Parathyroid adenoma (tissue), 2 donors: ENCODE data around the gene MYCL.

Experiments
- H2AFZ ChIP-seq: fragments of 300-600 bp; sonication (generic); one replicate; pipeline ENCODE4 v1.7.0; 2017; ENCODE audit warnings: antibody characterized with exemption, mild to moderate bottlenecking
- H3K27ac ChIP-seq: fragments of 300-600 bp; sonication (generic); one replicate; pipeline ENCODE4 v1.7.0; 2017
- H3K27me3 ChIP-seq: fragments of 300-600 bp; sonication (generic); one replicate; pipeline ENCODE4 v1.7.0; 2017; ENCODE audit warnings: low read length; ENCODE audit not compliant: control insufficient read depth, insufficient read depth
- H3K36me3 ChIP-seq: fragments of 300-600 bp; sonication (generic); one replicate; pipeline ENCODE4 v1.7.0; 2017; ENCODE audit warnings: low read length; ENCODE audit not compliant: control insufficient read depth, insufficient read depth
- H3K4me1 ChIP-seq: fragments of 300-600 bp; sonication (generic); one replicate; pipeline ENCODE4 v1.7.0; 2017; ENCODE audit warnings: control low read depth
- H3K4me2 ChIP-seq: fragments of 300-600 bp; sonication (generic); one replicate; pipeline ENCODE4 v1.7.0; 2017; ENCODE audit warnings: low read length
- H3K4me3 ChIP-seq: fragments of 300-600 bp; sonication (generic); one replicate; pipeline ENCODE4 v1.7.0; 2017; ENCODE audit warnings: low read depth, low read length
- H3K79me2 ChIP-seq: fragments of 300-600 bp; sonication (generic); one replicate; pipeline ENCODE4 v1.7.0; 2017; ENCODE audit warnings: control low read depth
- H3K9ac ChIP-seq: fragments of 300-600 bp; sonication (generic); one replicate; pipeline ENCODE4 v1.7.0; 2017; ENCODE audit warnings: mild to moderate bottlenecking
- H3K9me3 ChIP-seq: fragments of 300-600 bp; sonication (generic); one replicate; pipeline ENCODE4 v1.7.0; 2017; ENCODE audit warnings: low read length; ENCODE audit not compliant: control insufficient read depth
- TF ChIP-seq, protein P1 (sequence below): fragments of 300-600 bp; sonication (generic); IDR thresholded peaks from one replicate; pipeline ENCODE4 v1.7.0; 2017; ENCODE audit warnings: antibody characterized with exemption, mild to moderate bottlenecking
- donor health status: primary hyperparathyroidism.

MYCL gene

DNA sequence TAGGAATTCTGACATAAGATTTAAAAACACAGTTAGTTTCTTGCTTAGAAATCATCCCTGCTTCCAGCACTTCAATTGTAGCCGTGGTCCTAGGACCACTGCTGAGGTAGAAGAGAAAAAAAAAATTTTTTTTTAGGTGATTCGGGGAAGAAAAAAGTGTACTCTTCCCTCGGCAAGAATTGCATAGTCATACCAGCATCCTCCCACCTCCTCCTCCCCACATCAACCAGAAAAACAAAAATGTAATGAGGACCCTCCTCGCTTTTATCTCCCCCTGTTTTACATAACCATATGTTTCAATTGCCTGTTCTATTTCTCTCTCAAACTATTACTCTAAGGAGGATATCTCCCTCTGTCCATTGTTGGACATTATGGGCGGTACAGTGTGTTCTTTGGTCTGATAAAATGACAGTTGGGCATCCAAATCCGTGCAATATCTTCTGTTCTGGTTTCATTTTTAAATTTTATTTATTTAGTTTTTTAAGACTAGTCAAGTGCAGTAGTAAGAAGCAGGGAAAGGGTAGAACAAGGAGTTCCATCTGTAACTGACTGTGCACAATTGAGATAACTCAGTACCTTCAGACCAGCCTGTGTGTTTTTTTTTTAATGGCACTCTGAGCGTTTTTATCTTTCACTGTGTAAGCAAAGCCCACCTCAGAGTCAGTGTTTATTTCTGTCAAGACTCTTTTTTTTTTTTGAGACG is 42.8 kb upstream of the MYCL start:
- Histone ChIP-seq H3K27ac (no peak overlapping the region), H3K36me3 (no peaks in the 10 kb centered on the region), H3K4me3 (no peak overlapping the region), H3K79me2 (no peaks in the 10 kb centered on the region), H3K4me2 (no peak overlapping the region), H3K27me3 (no peaks in the 10 kb centered on the region), H3K9me3 (no peaks in the 10 kb centered on the region), H3K4me1 (no peaks in the 10 kb centered on the region), H3K9ac (no peak overlapping the region), H2AFZ (no peak overlapping the region)
- TF ChIP-seq, protein P1, sequence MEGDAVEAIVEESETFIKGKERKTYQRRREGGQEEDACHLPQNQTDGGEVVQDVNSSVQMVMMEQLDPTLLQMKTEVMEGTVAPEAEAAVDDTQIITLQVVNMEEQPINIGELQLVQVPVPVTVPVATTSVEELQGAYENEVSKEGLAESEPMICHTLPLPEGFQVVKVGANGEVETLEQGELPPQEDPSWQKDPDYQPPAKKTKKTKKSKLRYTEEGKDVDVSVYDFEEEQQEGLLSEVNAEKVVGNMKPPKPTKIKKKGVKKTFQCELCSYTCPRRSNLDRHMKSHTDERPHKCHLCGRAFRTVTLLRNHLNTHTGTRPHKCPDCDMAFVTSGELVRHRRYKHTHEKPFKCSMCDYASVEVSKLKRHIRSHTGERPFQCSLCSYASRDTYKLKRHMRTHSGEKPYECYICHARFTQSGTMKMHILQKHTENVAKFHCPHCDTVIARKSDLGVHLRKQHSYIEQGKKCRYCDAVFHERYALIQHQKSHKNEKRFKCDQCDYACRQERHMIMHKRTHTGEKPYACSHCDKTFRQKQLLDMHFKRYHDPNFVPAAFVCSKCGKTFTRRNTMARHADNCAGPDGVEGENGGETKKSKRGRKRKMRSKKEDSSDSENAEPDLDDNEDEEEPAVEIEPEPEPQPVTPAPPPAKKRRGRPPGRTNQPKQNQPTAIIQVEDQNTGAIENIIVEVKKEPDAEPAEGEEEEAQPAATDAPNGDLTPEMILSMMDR, result no peak

DNA sequence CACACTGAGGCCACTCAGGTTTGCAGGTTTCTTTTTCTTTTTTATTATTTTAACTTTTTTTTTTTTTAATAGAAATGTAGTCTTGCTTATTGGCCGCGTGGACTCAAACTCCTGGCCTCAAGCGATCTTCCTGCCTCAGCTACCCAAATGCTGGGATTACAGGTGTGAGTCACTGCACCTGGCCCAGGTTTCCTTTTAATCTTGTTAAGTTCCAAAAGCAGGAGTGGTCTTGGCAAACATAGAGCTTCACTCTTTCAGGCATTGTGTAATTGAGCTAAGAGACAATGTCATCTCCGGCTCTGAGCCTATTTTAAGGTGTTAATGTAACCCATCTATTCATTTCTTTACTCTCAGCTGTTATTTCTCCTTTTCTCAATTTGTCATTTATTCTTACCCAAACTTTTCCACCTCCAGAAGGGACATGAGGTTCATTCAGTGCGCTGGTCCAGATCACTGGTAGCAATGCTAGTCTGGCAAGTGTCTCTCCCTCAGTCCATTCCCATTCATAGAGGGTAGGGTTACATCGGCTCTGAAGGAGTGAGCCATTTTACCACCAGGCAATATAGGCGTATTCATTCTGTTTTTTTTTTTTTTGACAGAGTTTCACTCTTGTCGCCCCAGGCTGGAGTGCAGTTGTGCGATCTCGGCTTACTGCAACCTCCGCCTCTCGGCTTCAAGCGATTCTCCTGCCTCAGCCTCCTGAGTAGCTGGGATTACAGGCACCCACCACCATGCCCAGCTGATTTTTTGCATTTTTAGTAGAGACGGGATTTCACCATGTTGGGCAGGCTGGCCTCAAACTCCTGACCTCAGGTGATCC is 42.0 kb upstream of the MYCL start:
- TF ChIP-seq, protein P1, result no peak
- Histone ChIP-seq H3K9me3 (no peaks in the 10 kb centered on the region), H3K36me3 (no peaks in the 10 kb centered on the region), H3K79me2 (no peaks in the 10 kb centered on the region), H3K27me3 (no peaks in the 10 kb centered on the region), H3K9ac (no peak overlapping the region), H2AFZ (no peak overlapping the region), H3K27ac (no peak overlapping the region), H3K4me1 (no peaks in the 10 kb centered on the region), H3K4me3 (no peak overlapping the region), H3K4me2 (no peak overlapping the region)

DNA sequence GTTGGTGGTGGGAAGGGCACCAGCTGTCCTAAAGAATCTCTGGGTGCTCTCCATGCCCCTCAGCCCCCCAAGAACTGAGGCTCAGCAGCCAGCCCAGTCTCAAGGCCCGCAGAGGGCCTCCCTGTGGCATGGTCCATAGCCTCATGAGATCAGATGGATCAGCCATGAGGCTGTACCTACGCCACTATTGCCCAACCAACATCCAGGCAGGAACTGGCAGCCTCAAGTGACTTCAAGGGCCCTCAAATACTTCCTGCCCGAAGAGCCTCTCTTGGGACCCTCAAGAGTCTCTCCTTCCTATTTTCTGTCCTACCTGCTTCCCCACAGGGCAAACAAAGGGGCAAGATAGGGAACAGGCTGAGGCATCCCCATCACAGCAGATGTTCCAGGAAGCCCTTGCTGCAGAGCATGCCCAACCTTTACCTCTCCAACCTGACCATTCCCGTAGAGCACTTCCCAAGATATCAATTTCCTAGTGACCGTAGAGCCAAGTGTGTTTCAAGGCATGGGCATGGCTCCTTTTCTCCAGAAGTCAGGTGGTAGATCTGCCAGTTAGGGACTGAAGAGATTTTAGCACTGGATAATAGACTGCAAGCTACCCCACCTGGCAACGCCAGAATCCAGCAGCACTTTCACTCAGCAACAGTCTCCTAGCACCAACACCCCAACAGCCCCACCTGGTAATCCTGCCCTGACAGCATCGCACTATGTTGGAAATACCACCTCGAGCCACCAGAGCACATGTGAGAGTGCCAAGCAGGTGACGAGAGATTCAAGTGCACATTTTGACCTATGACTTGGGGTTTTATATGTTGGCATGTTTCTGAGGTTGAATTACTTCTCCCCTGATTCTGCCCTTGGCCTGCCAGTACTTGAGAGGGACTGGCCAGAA is 39.5 kb upstream of the MYCL start:
- Histone ChIP-seq H3K36me3 (no peaks in the 10 kb centered on the region), H2AFZ (no peak overlapping the region), H3K9me3 (no peaks in the 10 kb centered on the region), H3K27ac (no peak overlapping the region), H3K4me3 (no peak overlapping the region), H3K4me2 (no peak overlapping the region), H3K9ac (no peak overlapping the region), H3K4me1 (no peaks in the 10 kb centered on the region), H3K27me3 (no peaks in the 10 kb centered on the region), H3K79me2 (no peaks in the 10 kb centered on the region)
- TF ChIP-seq, protein P1, result no peak

DNA sequence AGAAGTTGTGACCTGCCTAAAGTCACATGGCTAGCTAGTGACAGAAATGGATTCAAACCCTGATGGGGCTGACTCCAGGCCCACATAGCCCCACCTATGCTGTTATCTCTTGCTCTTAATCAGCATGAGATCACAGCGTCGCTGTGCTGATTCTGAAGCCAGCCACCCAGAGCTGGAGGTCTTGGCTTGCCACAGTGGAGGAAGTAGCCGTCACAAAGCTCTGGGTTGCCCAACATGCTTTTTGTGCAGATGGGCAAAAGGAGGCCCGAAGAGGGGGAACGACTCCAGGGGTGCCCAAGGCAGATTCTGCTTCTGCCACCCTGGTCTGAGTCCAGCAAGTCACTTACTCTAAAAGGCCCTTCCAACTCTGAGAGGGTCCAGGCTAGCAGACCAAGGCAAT is 38.5 kb upstream of the MYCL start:
- H3K9me3 ChIP-seq, result no peaks in the 10 kb centered on the region
- TF ChIP-seq, protein P1, result no peak
- no peak overlapping the region for H3K4me3 ChIP-seq
- H3K36me3 ChIP-seq, result no peaks in the 10 kb centered on the region
- H3K27me3 ChIP-seq, result no peaks in the 10 kb centered on the region
- no peak overlapping the region for H3K27ac ChIP-seq
- no peak overlapping the region for H3K4me2 ChIP-seq
- H3K9ac ChIP-seq, result no peak overlapping the region
- no peaks in the 10 kb centered on the region for H3K4me1 ChIP-seq
- no peaks in the 10 kb centered on the region for H3K79me2 ChIP-seq
- H2AFZ ChIP-seq, result no peak overlapping the region
